Mucosa of rectum (tissue), 2 donors: ENCODE results near the gene CACNB2.
"Not testable (repeated sequence)": the region's sequence is repeated elsewhere in the genome, so short reads cannot be mapped to it uniquely, and the experiment has no call there.

Source experiments
- H3K27ac ChIP-seq, 2 donors: one replicate each; pipeline ENCODE4 v1.7.0; 2013; ENCODE audit warnings: inconsistent platforms in 2 of 2, low read depth in 2 of 2, low read length in 2 of 2
- H3K27me3 ChIP-seq, 2 donors: one replicate each; pipeline ENCODE4 v1.7.0; 2013; ENCODE audit warnings: low read length in 2 of 2; ENCODE audit not compliant: control insufficient read depth in 2 of 2, insufficient read depth in 2 of 2
- H3K36me3 ChIP-seq, 2 donors: one replicate each; pipeline ENCODE4 v1.7.0; 2013; ENCODE audit warnings: low read length in 2 of 2; ENCODE audit not compliant: control insufficient read depth in 2 of 2, insufficient read depth in 2 of 2
- H3K4me1 ChIP-seq, 2 donors: one replicate each; pipeline ENCODE4 v1.7.0; 2013; ENCODE audit warnings: low read length in 2 of 2, mild to moderate bottlenecking in 1 of 2; ENCODE audit not compliant: control insufficient read depth in 2 of 2, insufficient read depth in 2 of 2
- H3K4me3 ChIP-seq, 2 donors: one replicate each; pipeline ENCODE4 v1.7.0; 2013; ENCODE audit warnings: low read length in 2 of 2
- H3K9ac ChIP-seq, 2 donors: one replicate each; pipeline ENCODE4 v1.7.0; 2013; ENCODE audit warnings: low read length in 2 of 2, low read depth in 1 of 2, mild to moderate bottlenecking in 1 of 2
- H3K9me3 ChIP-seq, 2 donors: one replicate each; pipeline ENCODE4 v1.7.0; 2013; ENCODE audit warnings: low read length in 2 of 2; ENCODE audit not compliant: control insufficient read depth in 2 of 2
- donor health status: healthy.
- donor health status: Normal muscosa, but diverticular disease.

Gene CACNB2

DNA sequence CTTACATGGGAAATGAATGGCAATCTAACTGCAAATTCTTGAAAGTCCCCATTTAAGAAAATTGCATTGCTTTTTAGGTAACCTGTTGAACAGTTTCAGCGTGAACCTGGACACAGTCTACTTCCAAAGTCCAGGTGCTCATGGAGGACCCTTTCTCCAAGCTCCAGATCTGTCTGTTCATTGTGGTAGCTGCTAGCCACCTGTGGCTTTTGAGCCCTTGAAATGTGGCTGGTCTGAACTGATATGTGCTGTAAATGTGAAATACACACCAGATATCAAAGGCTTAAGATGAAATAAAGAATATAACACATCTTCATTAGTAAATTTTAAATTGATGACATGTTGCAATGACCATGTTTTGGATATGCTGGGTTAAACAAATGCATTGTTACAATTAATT lies 4.2 kb downstream of the CACNB2 start:
- no peaks in the 10 kb centered on the region for H3K27me3 ChIP-seq
- no peaks in the 10 kb centered on the region for H3K9me3 ChIP-seq
- no peaks in the 10 kb centered on the region for H3K36me3 ChIP-seq
- H3K27ac ChIP-seq = no peak overlapping the region
- H3K4me1 ChIP-seq = peaks cover 0 to 8% of the 10 kb centered on the region in 2 donors
- no peak overlapping the region for H3K4me3 ChIP-seq
- H3K9ac ChIP-seq = no peak overlapping the region

- Histone ChIP-seq H3K27me3 (no peaks in the 10 kb centered on the region), H3K4me3 (no peak overlapping the region), H3K4me1 (peaks cover 0 to 4% of the 10 kb centered on the region in 2 donors), H3K27ac (no peak overlapping the region), H3K9me3 (no peaks in the 10 kb centered on the region), H3K9ac (no peak overlapping the region), H3K36me3 (no peaks in the 10 kb centered on the region)
Measured at GRCh38 chr10:18144928-18145327, 4.7 kb downstream of the CACNB2 start.

GRCh38 chr10:18145652-18146051 lies 5.4 kb downstream of the CACNB2 start:
- Histone ChIP-seq H3K36me3 (no peaks in the 10 kb centered on the region), H3K9ac (no peak overlapping the region), H3K27ac (no peak overlapping the region), H3K4me3 (no peak overlapping the region), H3K9me3 (no peaks in the 10 kb centered on the region), H3K4me1 (peaks cover 0 to 3% of the 10 kb centered on the region in 2 donors), H3K27me3 (no peaks in the 10 kb centered on the region)

GRCh38 chr10:18149196-18149800 lies 9.1 kb downstream of the CACNB2 start:
- peaks cover 0 to 3% of the 10 kb centered on the region in 2 donors for H3K4me1 ChIP-seq
- no peak overlapping the region for H3K9ac ChIP-seq
- H3K27ac ChIP-seq = no peak overlapping the region
- no peaks in the 10 kb centered on the region for H3K9me3 ChIP-seq
- H3K4me3 ChIP-seq = no peak overlapping the region
- no peaks in the 10 kb centered on the region for H3K36me3 ChIP-seq
- no peaks in the 10 kb centered on the region for H3K27me3 ChIP-seq

GRCh38 chr10:18151356-18151890 lies 11.2 kb downstream of the CACNB2 start:
- H3K9me3 ChIP-seq = no peaks in the 10 kb centered on the region
- H3K4me1 ChIP-seq = no peaks in the 10 kb centered on the region
- no peaks in the 10 kb centered on the region for H3K36me3 ChIP-seq
- H3K9ac ChIP-seq = no peak overlapping the region
- no peaks in the 10 kb centered on the region for H3K27me3 ChIP-seq
- H3K4me3 ChIP-seq = no peak overlapping the region
- no peak overlapping the region for H3K27ac ChIP-seq

DNA sequence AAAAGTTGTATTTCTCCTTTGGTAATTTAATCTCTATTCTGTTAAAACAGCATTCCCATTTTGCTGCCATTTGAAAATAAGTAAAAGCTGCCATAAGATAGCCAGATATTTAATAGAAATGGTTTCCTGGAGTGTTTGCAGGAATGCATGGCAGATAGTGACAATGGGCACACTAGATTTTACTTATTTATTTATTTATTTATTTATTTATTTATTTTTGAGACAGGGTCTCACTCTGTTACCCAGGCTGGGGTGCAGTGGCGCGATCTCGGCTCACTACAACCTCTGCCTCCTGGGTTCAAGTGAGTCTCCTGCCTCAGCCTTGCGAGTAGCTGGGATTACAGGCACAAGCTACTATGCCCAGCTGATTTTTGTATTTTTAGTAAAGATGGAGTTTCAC lies 13.2 kb downstream of the CACNB2 start:
- H3K9ac ChIP-seq, H3K36me3 ChIP-seq, H3K9me3 ChIP-seq, H3K27me3 ChIP-seq, H3K27ac ChIP-seq, H3K4me1 ChIP-seq, H3K4me3 ChIP-seq: not testable (repeated sequence)

DNA sequence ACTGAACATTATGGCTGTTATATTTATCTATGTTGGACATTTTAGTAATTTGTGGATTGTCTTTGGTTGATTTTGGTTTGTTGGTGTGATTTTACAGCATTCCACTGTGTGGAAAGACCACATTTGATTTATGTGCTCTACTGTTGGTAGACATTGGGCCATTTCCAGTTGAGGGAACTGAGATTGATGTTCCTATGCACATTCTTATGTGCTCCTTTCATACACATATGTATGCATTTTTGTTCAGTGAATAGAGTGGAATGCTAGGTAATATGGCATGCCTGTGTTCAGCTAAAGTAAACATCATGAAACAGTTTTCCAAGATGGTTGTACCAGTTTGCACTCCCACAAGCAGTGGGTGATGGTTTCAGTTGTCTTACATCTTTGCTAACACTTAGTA lies 15.1 kb downstream of the CACNB2 start:
- Histone ChIP-seq H3K27me3 (no peaks in the 10 kb centered on the region), H3K36me3 (no peaks in the 10 kb centered on the region), H3K4me3 (no peak overlapping the region), H3K9me3 (no peaks in the 10 kb centered on the region), H3K9ac (no peak overlapping the region), H3K27ac (no peak overlapping the region), H3K4me1 (no peaks in the 10 kb centered on the region)

- H3K4me1 ChIP-seq, H3K27ac ChIP-seq, H3K36me3 ChIP-seq, H3K4me3 ChIP-seq, H3K9me3 ChIP-seq, H3K9ac ChIP-seq, H3K27me3 ChIP-seq: not testable (repeated sequence)
Measured at GRCh38 chr10:18156797-18157196, 16.6 kb downstream of the CACNB2 start.

DNA sequence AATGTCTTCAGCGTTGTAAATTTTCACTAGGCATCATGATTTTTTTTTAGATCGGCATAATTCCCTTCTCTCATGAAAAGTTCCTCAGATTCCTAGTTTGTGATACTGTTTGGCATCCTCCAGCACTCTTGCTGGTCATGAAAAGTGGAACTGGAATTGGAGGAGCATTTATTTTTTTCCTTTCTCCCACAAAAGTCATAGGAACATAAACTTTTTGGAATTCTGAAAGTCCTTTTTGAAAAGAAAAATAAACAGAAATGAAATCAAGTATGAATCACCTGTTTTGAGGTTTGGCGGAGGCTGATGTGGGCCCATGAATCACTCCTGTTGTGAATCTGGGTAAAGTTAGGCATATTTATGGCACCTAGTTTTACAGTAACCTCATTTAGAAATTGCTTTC lies 17.7 kb downstream of the CACNB2 start:
- Histone ChIP-seq H3K27me3 (no peaks in the 10 kb centered on the region), H3K4me1 (no peaks in the 10 kb centered on the region), H3K4me3 (no peak overlapping the region), H3K27ac (no peak overlapping the region), H3K9me3 (no peaks in the 10 kb centered on the region), H3K36me3 (no peaks in the 10 kb centered on the region), H3K9ac (no peak overlapping the region)

DNA sequence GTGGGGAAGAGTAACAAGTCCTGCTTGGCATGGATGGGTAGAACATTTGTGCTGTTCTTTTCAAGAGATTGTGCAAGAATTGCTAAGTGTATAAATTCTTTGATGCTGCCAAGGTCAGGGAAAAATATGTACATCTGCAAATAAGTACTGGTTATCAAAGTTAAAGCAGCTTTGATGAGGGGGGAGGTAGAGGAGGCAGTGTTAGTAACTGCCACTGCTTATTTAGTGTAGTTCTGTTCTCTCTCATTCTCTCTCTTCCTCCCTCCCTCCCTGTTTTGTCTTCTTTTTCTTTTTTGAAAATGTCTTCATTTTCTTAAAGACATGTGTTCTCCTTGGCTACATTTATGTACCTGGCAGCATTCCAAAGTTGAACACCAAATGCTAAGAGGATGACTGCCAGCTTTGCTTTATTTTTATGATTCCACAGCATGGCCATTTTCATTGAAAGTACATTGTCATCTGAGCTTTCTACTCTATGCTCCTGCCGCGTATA lies 18.6 kb downstream of the CACNB2 start:
- peak overlapping the region in 1 of 2 donors; percentile 19 for H3K27ac ChIP-seq
- no peaks in the 10 kb centered on the region for H3K4me1 ChIP-seq
- H3K4me3 ChIP-seq = no peak overlapping the region
- no peaks in the 10 kb centered on the region for H3K27me3 ChIP-seq
- H3K9ac ChIP-seq = no peak overlapping the region
- no peaks in the 10 kb centered on the region for H3K9me3 ChIP-seq
- no peaks in the 10 kb centered on the region for H3K36me3 ChIP-seq
